Activated CD4-positive, alpha-beta T cell treated with anti-CD3 and anti-CD28 coated beads, Interleukin-2, amount 10 ng/mL, durations not matched to agents 7 days and 5 days (primary cell): ENCODE data around the gene HADH. TPM values are rescaled to one million over a fixed set of nuclear protein-coding genes. Genes with fewer than 3 reads are reported as not detected.
A peak's percentile ranks its signal among the peaks of the same experiment; 100 is the strongest.

Experiments used
- CTCF ChIA-PET: fragments of 350-600 bp; sonication (Branson Sonifier 250); formaldehyde crosslinking; loops from one replicate; lab custom pipeline; 2021; ENCODE audit warnings: antibody characterized with exemption; lab: Charles Lee
- POLR2A ChIA-PET: fragments of 350-600 bp; sonication (Branson Sonifier 250); formaldehyde crosslinking; loops from one replicate; lab custom pipeline; 2021; ENCODE audit warnings: antibody characterized with exemption; lab: Charles Lee
- DNase-seq: peaks from one replicate; pipeline ENCODE4 v3.0.0-alpha.2; 2020
- H3K27ac Mint-ChIP-seq: one replicate; pipeline ENCODE4 v1.8.0; 2021; ENCODE audit warnings: mild to moderate bottlenecking, moderate library complexity, mixed read lengths
- H3K27me3 Mint-ChIP-seq: one replicate; pipeline ENCODE4 v1.8.0; 2021; ENCODE audit warnings: mixed read lengths
- H3K36me3 Mint-ChIP-seq: one replicate; pipeline ENCODE4 v1.8.0; 2021; ENCODE audit warnings: low read depth, mixed read lengths
- H3K4me1 Mint-ChIP-seq: one replicate; pipeline ENCODE4 v1.8.0; 2021; ENCODE audit warnings: mixed read lengths
- H3K4me3 Mint-ChIP-seq: one replicate; pipeline ENCODE4 v1.8.0; 2021; ENCODE audit warnings: mild to moderate bottlenecking, moderate library complexity, mixed read lengths
- H3K9me3 Mint-ChIP-seq: one replicate; pipeline ENCODE4 v1.8.0; 2021; ENCODE audit warnings: mixed read lengths
- total RNA-seq, 2 experiments: library from RNA; stranded (reverse); gene quantifications; one replicate each; pipeline ENCODE4 v1.2.3, GENCODE V29; 2021

The HADH gene
- total RNA-seq, 2 experiments from 2014 or later, result 68.1 to 73.1 TPM

DNA sequence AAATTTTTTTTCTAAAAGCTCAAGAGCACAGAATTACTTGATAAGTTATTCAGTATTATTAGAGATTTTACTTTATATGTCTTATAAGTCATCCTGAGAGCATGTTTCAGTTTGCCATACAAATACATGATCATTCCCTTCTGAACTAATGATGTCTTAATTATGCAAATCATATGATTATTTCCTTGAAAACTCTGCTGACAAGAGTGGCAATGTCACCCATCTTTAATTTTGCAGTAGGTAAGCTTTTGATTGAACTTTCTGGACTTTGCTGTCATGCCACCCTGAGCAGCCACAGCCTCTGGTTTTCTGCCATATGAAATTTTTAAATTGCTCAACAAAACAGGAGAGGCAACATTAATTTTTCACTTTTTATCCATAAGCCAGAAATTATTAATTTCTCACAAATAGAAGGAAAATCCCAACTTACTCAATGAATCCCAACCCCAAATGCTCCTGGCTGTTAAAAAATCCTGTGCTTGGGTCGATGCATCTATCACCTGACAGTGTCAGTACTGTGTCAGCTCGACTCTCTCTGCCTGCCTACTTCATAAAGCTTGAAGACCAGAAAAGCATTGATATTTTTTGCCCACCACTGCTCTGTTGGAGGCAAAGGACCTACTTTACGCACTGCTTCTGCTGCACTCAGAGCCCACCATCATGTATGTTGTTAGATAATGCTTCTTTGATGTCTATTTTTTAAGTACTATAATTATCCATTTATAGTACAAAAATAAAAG lies 11.6 kb upstream of the HADH start:
- DNase-seq, result no peak
- H3K36me3 Mint-ChIP-seq, result peaks cover 5% of the 10 kb centered on the region
- H3K4me1 Mint-ChIP-seq, result peaks cover 6% of the 10 kb centered on the region
- CTCF ChIA-PET, result no interaction called here
- no peak overlapping the region for H3K4me3 Mint-ChIP-seq
- H3K27me3 Mint-ChIP-seq, result no peaks in the 10 kb centered on the region
- POLR2A ChIA-PET, result no interaction called here
- H3K27ac Mint-ChIP-seq, result no peak overlapping the region
- H3K9me3 Mint-ChIP-seq, result peaks cover 31% of the 10 kb centered on the region

DNA sequence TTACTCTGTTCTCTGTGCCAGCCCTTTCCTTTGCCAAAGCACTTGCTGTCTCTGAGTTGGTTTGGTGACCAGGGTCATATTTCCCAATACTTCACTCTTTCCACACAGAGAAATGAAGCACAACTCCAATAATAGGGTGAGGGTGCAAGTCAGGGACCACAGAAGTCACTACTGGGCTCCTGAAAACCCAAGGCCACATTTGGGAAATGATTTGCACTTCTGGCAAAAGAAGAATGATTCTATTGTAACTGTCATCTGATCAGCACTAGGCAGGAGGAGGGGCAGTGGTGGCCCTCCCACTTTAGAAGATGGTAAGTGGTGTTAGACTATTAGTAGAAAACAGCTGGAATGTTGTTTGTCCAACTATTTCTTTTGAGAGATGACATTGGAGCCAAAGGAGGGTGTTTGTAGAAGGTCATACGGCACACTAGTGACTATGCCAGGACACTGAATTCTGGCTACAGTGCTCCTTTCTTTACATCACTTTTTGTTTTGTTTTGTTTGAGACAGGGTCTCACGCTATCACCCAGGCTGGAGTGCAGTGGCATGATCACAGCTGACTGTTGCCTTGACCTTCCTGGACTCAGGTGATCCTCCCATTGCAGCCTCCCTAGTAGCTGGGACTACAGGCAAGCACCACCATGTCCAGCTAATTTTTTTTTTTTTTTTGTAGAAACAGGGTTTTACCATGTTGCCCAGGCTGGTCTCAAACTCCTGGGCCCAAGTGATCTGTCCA lies 10.8 kb upstream of the HADH start:
- Mint-ChIP-seq H3K27ac (no peak overlapping the region), H3K27me3 (no peaks in the 10 kb centered on the region), H3K36me3 (peaks cover 5% of the 10 kb centered on the region), H3K4me3 (no peak overlapping the region), H3K4me1 (peaks cover 6% of the 10 kb centered on the region), H3K9me3 (peaks cover 30% of the 10 kb centered on the region)
- DNase-seq, result no peak
- ChIA-PET CTCF (interaction anchor here (0.6 to 0.9 kb wide), 3 partner anchors 14 to 117 kb away, joined by 3 read pairs; no protein-coding TSS in a partner anchor), POLR2A (no interaction called here)

DNA sequence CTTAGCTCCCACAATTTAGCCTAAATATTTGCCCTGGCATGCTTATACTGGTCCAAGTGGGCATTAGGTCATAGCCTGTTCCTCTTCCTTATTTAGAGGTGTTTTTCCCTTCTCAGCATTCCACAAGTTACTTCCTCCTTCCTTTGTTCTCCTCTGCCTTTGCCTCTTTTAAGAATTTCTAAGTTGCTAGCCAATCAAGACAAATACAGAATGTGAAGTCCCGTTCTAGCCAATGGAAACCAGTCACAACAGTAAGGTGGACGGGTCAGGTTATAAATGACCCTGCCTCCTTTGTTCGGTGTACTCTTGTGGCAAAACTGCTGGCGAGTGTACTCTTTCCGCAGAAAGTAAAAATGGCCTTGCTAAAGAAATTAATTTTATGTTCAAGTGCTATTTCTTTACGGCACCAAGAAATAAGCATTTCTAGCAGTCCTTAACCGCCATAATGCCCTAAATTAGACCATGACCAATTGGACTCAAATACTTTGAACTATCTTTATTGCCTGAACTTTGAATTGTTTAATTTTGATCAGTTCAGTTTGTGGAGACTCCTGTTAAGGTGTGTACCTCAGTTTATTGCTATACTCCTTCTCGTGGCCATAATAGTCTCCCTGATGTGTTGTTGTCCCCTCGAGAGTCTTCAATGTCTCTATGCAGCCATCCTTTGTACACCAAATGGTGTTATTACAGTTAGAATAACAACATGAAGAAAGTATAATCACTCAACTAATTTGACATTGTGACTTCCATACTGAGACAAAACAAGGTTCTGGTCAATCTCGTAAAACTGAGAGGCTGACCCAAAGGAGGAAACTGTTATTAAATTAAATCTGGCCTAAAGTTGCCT lies 1.6 kb upstream of the HADH start:
- Mint-ChIP-seq H3K27me3 (no peaks in the 10 kb centered on the region), H3K4me3 (no peak overlapping the region), H3K36me3 (peaks cover 9% of the 10 kb centered on the region), H3K9me3 (no peaks in the 10 kb centered on the region), H3K4me1 (peaks cover 31% of the 10 kb centered on the region), H3K27ac (no peak overlapping the region)
- DNase-seq, result no peak
- ChIA-PET CTCF (no interaction called here), POLR2A (no interaction called here)

DNA sequence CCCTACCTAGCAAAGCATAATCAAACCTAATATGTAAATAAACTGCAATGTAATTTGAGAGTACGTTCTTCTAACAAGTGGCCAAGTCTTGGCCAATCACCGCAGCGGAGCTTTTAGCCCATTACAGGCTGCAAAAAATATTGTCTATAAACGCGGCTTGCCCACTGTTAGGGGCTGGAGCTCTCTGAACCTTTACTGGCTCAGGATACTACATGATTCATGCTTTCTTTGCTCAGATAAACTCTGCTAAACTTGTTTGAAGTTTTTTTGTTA lies 990 bp upstream of the HADH start:
- CTCF ChIA-PET, result no interaction called here
- no peak for DNase-seq
- Mint-ChIP-seq H3K27me3 (no peaks in the 10 kb centered on the region), H3K4me3 (no peak overlapping the region), H3K9me3 (no peaks in the 10 kb centered on the region), H3K36me3 (peaks cover 9% of the 10 kb centered on the region), H3K27ac (no peak overlapping the region), H3K4me1 (peaks cover 35% of the 10 kb centered on the region)
- POLR2A ChIA-PET, result no interaction called here

DNA sequence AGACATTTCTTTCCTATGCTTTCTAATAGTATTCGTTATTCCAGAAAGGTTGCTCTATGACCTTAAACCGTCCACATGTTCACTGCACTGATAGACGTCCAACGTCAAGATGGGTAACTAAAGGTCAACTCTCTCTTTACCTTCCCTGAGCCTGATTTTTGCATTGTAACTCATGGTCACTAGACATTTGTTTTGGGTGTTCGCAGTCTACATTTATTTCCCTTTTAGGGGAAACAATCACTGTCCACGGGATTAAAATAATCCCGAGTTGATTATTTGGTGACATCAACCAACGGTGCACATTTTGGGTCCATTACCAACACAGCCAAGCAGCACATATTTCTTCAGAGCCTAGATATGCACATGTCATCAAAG lies 540 bp upstream of the HADH start:
- H3K9me3 Mint-ChIP-seq, result no peaks in the 10 kb centered on the region
- peak overlapping the region; percentile 82 for H3K4me3 Mint-ChIP-seq
- no peaks in the 10 kb centered on the region for H3K27me3 Mint-ChIP-seq
- POLR2A ChIA-PET, result no interaction called here
- H3K27ac Mint-ChIP-seq, result peak overlapping the region; percentile 91
- peaks cover 38% of the 10 kb centered on the region for H3K4me1 Mint-ChIP-seq
- DNase-seq, result no peak
- H3K36me3 Mint-ChIP-seq, result peaks cover 9% of the 10 kb centered on the region
- CTCF ChIA-PET, result no interaction called here

DNA sequence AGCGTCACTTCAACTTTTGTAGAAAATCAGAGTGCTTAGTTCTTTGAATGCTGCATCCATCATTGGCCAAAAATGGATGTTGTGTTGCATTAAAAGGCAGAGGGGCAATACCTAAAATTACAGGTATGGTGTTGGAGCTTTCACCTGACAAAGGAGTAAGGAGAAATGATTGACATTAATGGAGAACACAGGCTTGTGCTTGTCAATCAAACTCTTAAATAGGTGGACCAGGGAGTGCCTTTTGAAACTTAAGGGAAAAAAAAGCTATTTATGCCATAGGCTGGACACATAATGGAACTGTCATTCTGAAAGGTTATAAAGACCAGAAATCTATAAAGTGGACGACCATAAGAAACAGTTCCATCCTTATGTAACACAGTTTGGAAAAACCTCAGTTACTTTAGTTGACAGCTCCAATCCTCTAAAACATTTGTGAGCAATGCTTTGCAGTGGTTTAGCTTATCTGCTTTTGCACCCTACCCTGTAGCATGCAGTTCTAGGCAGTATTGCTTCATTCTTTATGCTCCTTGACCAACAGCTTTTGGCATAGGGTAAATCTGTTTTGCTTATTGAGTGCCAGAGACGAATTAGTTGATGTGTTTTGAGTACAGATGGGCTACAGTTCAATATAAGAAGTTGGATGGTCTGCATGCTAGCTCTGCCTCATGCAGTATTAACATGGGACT lies 2.4 kb downstream of the HADH start:
- H3K27me3 Mint-ChIP-seq, result no peaks in the 10 kb centered on the region
- H3K9me3 Mint-ChIP-seq, result no peaks in the 10 kb centered on the region
- H3K36me3 Mint-ChIP-seq, result peaks cover 29% of the 10 kb centered on the region
- POLR2A ChIA-PET, result interaction anchor here (0.6 kb wide), 1 partner anchor 11 kb away, joined by 12 read pairs; no protein-coding TSS in a partner anchor
- peak overlapping the region; percentile 82 for H3K4me3 Mint-ChIP-seq
- H3K4me1 Mint-ChIP-seq, result peaks cover 53% of the 10 kb centered on the region
- CTCF ChIA-PET, result no interaction called here
- H3K27ac Mint-ChIP-seq, result no peak overlapping the region
- DNase-seq, result no peak

DNA sequence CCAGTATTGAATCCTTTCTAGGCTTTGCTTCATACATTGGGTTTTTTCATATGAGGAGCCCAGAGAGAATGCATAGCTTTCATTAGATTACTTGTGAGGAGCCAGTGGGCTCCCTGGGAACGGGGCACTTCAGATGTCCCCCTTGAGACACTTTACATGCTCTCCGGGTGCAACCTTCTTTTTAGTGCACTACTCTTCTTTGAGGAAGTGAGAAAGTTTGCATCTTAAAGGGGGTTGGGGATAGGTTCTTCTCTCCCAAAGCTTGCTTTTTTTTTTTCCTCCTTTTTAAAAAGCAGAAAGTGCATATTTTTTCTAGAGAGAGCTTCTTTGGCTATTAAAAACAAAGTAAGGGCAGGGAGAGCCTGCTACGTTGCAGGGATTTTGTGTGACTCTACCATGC lies 4.3 kb downstream of the HADH start:
- CTCF ChIA-PET, result interaction anchor here (1.1 to 1.6 kb wide), 2 partner anchors 25 to 578 kb away, joined by 3 to 4 read pairs; no protein-coding TSS in a partner anchor
- Mint-ChIP-seq H3K4me1 (peaks cover 57% of the 10 kb centered on the region), H3K27ac (no peak overlapping the region), H3K4me3 (no peak overlapping the region), H3K36me3 (peaks cover 44% of the 10 kb centered on the region), H3K9me3 (no peaks in the 10 kb centered on the region), H3K27me3 (no peaks in the 10 kb centered on the region)
- POLR2A ChIA-PET, result no interaction called here
- no peak for DNase-seq

DNA sequence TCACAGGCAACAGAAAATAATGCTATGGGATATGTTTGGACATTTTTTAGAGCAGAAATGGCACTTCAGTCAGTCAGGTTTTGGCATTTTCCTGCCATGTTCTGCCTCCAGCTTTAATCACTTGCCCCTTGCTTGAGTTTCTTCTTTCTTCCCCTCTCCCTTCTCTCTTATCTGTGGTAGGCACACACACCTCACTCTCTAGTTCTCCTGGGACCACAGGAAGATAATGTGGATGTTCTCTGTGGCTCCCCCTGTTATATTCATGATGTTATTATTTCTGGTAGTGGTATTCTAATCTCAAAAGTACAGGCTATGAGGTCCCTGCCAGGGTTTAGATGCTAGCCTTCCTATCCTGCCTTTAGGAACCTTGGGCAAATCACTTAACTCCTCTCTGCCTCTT lies 5.2 kb downstream of the HADH start:
- no peaks in the 10 kb centered on the region for H3K9me3 Mint-ChIP-seq
- H3K27ac Mint-ChIP-seq, result no peak overlapping the region
- peaks cover 56% of the 10 kb centered on the region for H3K4me1 Mint-ChIP-seq
- H3K4me3 Mint-ChIP-seq, result no peak overlapping the region
- ChIA-PET CTCF (interaction anchor here (1.0 to 1.6 kb wide), 3 partner anchors 18 to 577 kb away, joined by 3 to 4 read pairs (median 3); no protein-coding TSS in a partner anchor), POLR2A (no interaction called here)
- no peak for DNase-seq
- no peaks in the 10 kb centered on the region for H3K27me3 Mint-ChIP-seq
- peaks cover 50% of the 10 kb centered on the region for H3K36me3 Mint-ChIP-seq

DNA sequence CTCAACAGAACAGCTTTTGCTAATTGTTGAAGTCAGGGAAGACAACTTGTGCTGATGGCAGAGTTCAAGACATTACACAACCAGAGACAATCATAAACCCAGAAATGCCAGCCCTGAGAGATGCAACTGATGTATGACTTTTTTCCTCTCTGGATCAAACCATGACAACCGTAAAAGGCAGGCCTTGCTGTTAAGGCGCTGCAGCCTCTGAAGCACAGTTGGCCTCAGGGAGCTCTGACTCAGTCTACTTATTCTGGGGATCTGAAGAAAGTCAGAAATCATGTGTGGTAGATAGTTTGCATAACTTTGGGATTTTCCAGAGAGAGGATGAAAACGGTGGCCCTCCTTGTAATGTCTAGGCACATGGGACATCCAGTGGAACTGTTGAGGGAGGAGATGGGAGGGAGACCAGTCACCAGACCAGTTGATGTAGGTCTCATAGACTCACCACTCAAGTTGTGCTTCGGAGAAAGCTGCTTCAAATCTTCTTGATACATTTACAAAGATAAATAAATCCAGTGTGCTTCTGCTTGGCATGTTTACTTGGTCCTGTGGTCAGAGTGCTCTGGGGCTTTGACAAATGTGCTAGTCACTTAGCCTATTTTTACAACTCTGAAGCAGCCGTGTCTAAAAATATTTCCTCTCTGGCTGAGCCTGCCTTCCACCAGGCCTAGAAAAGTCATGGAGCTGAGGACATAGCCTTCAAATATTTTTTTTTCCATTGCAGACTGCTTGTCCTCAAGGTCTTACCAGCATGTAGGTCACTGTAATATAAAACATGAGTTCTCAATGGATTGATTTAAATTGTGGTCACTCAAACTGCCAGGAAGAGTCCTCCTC lies 7.5 kb downstream of the HADH start:
- H3K4me1 Mint-ChIP-seq, result peaks cover 55% of the 10 kb centered on the region
- H3K27me3 Mint-ChIP-seq, result no peaks in the 10 kb centered on the region
- DNase-seq, result no peak
- H3K4me3 Mint-ChIP-seq, result no peak overlapping the region
- H3K36me3 Mint-ChIP-seq, result peaks cover 57% of the 10 kb centered on the region
- H3K9me3 Mint-ChIP-seq, result peaks cover 7% of the 10 kb centered on the region
- H3K27ac Mint-ChIP-seq, result no peak overlapping the region
- CTCF ChIA-PET, result interaction anchor here (0.6 to 0.8 kb wide), 2 partner anchors 18 to 535 kb away, joined by 3 to 4 read pairs; no protein-coding TSS in a partner anchor
- POLR2A ChIA-PET, result no interaction called here

DNA sequence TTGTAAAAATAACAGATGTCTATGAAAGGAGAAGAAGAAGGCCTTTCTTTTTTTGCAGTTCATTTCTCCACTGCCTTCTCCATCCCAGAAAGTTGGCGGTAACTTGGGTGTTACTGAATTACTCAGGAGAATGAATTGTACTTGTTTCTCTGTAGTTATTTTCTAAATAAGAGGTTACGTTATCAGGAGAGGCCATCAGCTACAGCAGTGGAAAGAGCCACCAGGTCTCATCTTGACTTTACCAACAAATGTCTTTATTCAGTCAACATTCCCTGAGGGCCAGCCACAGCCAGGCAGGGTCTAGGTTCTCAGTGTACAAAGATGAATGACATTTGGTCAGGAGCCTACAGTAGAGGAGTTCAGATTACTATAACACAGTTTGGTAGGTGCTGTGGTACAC lies 8.1 kb downstream of the HADH start:
- CTCF ChIA-PET, result interaction anchor here (0.6 to 0.8 kb wide), 2 partner anchors 18 to 21 kb away, joined by 3 to 5 read pairs; no protein-coding TSS in a partner anchor
- no peak overlapping the region for H3K27ac Mint-ChIP-seq
- no peak for DNase-seq
- POLR2A ChIA-PET, result no interaction called here
- H3K4me3 Mint-ChIP-seq, result no peak overlapping the region
- peaks cover 62% of the 10 kb centered on the region for H3K36me3 Mint-ChIP-seq
- H3K4me1 Mint-ChIP-seq, result peaks cover 51% of the 10 kb centered on the region
- no peaks in the 10 kb centered on the region for H3K27me3 Mint-ChIP-seq
- peaks cover 7% of the 10 kb centered on the region for H3K9me3 Mint-ChIP-seq

DNA sequence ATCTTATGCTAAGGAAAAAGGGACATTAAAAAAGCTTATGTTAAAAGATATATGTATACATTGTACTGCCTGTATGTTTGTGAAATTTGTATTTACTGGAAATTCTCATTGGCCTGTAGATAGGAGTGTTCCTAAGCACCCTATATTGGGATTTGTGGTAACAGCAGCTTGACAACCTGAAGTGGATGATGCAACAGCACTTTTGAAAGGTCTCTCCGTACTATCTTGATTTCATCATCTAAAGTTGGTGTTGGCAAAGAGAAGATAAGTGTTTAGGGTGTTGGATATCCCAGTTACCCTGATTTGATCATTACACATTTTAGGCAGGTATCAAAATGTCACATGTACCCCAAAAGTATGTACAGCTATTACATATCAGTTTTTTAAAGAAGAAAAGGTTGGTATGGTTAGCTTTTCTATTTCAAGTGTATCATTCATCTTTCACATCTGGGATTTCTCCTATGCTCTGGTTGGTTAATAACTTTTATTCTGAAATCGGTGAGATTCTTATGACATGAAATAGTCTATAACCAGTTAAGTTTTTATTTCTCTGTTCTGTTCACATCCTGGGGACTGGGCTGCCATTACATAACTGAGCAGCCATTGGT lies 10.3 kb downstream of the HADH start:
- DNase-seq, result no peak
- Mint-ChIP-seq H3K4me1 (peaks cover 47% of the 10 kb centered on the region), H3K36me3 (peaks cover 72% of the 10 kb centered on the region), H3K4me3 (no peak overlapping the region), H3K27ac (no peak overlapping the region), H3K27me3 (no peaks in the 10 kb centered on the region), H3K9me3 (peaks cover 7% of the 10 kb centered on the region)
- CTCF ChIA-PET, result no interaction called here
- POLR2A ChIA-PET, result no interaction called here
